ENCODE results near the gene FBXW2. TPM values are rescaled to one million over a fixed set of nuclear protein-coding genes. Genes with fewer than 3 reads are reported as not detected.
"Not testable (repeated sequence)": the region's sequence is repeated elsewhere in the genome, so short reads cannot be mapped to it uniquely, and the experiment has no call there.

The FBXW2 gene
- total RNA-seq, 2 experiments from 2014 or later = 70.2 to 72.5 TPM

- POLR2A ChIA-PET = no interaction called here
- no peak overlapping the region for H3K4me3 Mint-ChIP-seq
Observed at GRCh38 chr9:120808931-120809330, 15.7 kb upstream of the FBXW2 start.

GRCh38 chr9:120807607-120808379 is 14.6 kb upstream of the FBXW2 start:
- ChIA-PET POLR2A (no interaction called here), CTCF (no interaction called here)
- Mint-ChIP-seq H3K27me3 (no peaks in the 10 kb centered on the region), H3K27ac (no peak overlapping the region), H3K9me3 (peaks cover 51% of the 10 kb centered on the region), H3K4me1 (ENCODE audit: low read depth) (no peaks in the 10 kb centered on the region), H3K4me3 (no peak overlapping the region), H3K36me3 (peaks cover 42% of the 10 kb centered on the region)
- intact Hi-C loops (cut with micrococcal nuclease) = no loop called here
- DNase-seq = no peak

More at GRCh38 chr9:120808931-120809330, 15.7 kb upstream of the FBXW2 start:
- Mint-ChIP-seq H3K9me3 (peaks cover 51% of the 10 kb centered on the region), H3K36me3 (peaks cover 42% of the 10 kb centered on the region), H3K27ac (no peak overlapping the region), H3K4me1 (ENCODE audit: low read depth) (peaks cover 5% of the 10 kb centered on the region), H3K27me3 (no peaks in the 10 kb centered on the region)
- no peak for DNase-seq
- CTCF ChIA-PET = no interaction called here
- intact Hi-C loops (cut with micrococcal nuclease) = no loop called here

- Mint-ChIP-seq H3K36me3 (peaks cover 30% of the 10 kb centered on the region), H3K9me3 (peaks cover 44% of the 10 kb centered on the region)
- POLR2A ChIA-PET; CTCF ChIA-PET; intact Hi-C loops (cut with micrococcal nuclease); H3K27me3 Mint-ChIP-seq; H3K27ac Mint-ChIP-seq; H3K4me1 Mint-ChIP-seq (ENCODE audit: low read depth); H3K4me3 Mint-ChIP-seq; DNase-seq: not testable (repeated sequence)
Observed at GRCh38 chr9:120804784-120805363, 11.7 kb upstream of the FBXW2 start.

- ChIA-PET POLR2A (interaction anchor here (1.1 kb wide), 1 partner anchor 8 kb away, joined by 3 read pairs; the partner anchor contains the start of gene FBXW2), CTCF (no interaction called here)
- intact Hi-C loops (cut with micrococcal nuclease) = no loop called here
- DNase-seq = no peak
- no peak overlapping the region for H3K27ac Mint-ChIP-seq
- no peak overlapping the region for H3K4me3 Mint-ChIP-seq
- no peaks in the 10 kb centered on the region for H3K27me3 Mint-ChIP-seq
- peaks cover 16% of the 10 kb centered on the region for H3K9me3 Mint-ChIP-seq
- no peaks in the 10 kb centered on the region for H3K4me1 Mint-ChIP-seq (ENCODE audit: low read depth)
- H3K36me3 Mint-ChIP-seq = peaks cover 13% of the 10 kb centered on the region
Observed at GRCh38 chr9:120801441-120801840, 8.2 kb upstream of the FBXW2 start.

GRCh38 chr9:120791161-120791560 is 2.1 kb downstream of the FBXW2 start:
- POLR2A ChIA-PET = interaction anchor here (0.8 to 1.2 kb wide), 3 partner anchors 51 to 110 kb away, joined by 3 to 4 read pairs (median 3); partner anchors contain the start of gene PSMD5

GRCh38 chr9:120787933-120788332 is 5.3 kb downstream of the FBXW2 start:
- POLR2A ChIA-PET = no interaction called here
- CTCF ChIA-PET = no interaction called here
- no peaks in the 10 kb centered on the region for H3K27me3 Mint-ChIP-seq
- H3K4me3 Mint-ChIP-seq = no peak overlapping the region
- peak overlapping the region; percentile 3 for H3K27ac Mint-ChIP-seq
- no peaks in the 10 kb centered on the region for H3K9me3 Mint-ChIP-seq
- intact Hi-C loops (cut with micrococcal nuclease) = no loop called here
- H3K4me1 Mint-ChIP-seq (ENCODE audit: low read depth) = peaks cover 65% of the 10 kb centered on the region
- H3K36me3 Mint-ChIP-seq = peaks cover 33% of the 10 kb centered on the region
- no peak for DNase-seq

More at GRCh38 chr9:120791161-120791560, 2.1 kb downstream of the FBXW2 start:
- Mint-ChIP-seq H3K9me3 (no peaks in the 10 kb centered on the region), H3K27me3 (no peaks in the 10 kb centered on the region), H3K4me3 (peak overlapping the region; percentile 71), H3K36me3 (peaks cover 15% of the 10 kb centered on the region), H3K27ac (no peak overlapping the region), H3K4me1 (ENCODE audit: low read depth) (peaks cover 56% of the 10 kb centered on the region)
- CTCF ChIA-PET = interaction anchor here (1.0 to 1.2 kb wide), 3 partner anchors 55 to 281 kb away, joined by 3 read pairs; no protein-coding TSS in a partner anchor
- no peak for DNase-seq
- intact Hi-C loops (cut with micrococcal nuclease) = loop anchor here (5.0 kb wide), 2 partner anchors 34 to 411 kb away; partner anchors contain the start of gene RAB14

- no peak for DNase-seq
- intact Hi-C loops (cut with micrococcal nuclease) = no loop called here
- H3K36me3 Mint-ChIP-seq = peaks cover 38% of the 10 kb centered on the region
- no peak overlapping the region for H3K4me3 Mint-ChIP-seq
- H3K27me3 Mint-ChIP-seq = no peaks in the 10 kb centered on the region
- POLR2A ChIA-PET = no interaction called here
- peaks cover 48% of the 10 kb centered on the region for H3K4me1 Mint-ChIP-seq (ENCODE audit: low read depth)
- no peak overlapping the region for H3K27ac Mint-ChIP-seq
- CTCF ChIA-PET = interaction anchor here (1.1 kb wide), 1 partner anchor 28 kb away, joined by 5 read pairs; no protein-coding TSS in a partner anchor
- H3K9me3 Mint-ChIP-seq = no peaks in the 10 kb centered on the region
Observed at GRCh38 chr9:120783602-120784047, 9.6 kb downstream of the FBXW2 start.

GRCh38 chr9:120781236-120781635 is 12.0 kb downstream of the FBXW2 start:
- intact Hi-C loops (cut with micrococcal nuclease) = no loop called here
- DNase-seq = no peak
- ChIA-PET CTCF (no interaction called here), POLR2A (no interaction called here)
- peaks cover 37% of the 10 kb centered on the region for H3K36me3 Mint-ChIP-seq
- H3K4me3 Mint-ChIP-seq = no peak overlapping the region
- H3K27ac Mint-ChIP-seq = no peak overlapping the region
- no peaks in the 10 kb centered on the region for H3K9me3 Mint-ChIP-seq
- H3K4me1 Mint-ChIP-seq (ENCODE audit: low read depth) = peaks cover 31% of the 10 kb centered on the region
- no peaks in the 10 kb centered on the region for H3K27me3 Mint-ChIP-seq

GRCh38 chr9:120780367-120780766 is 12.8 kb downstream of the FBXW2 start:
- Mint-ChIP-seq H3K9me3 (no peaks in the 10 kb centered on the region), H3K4me3 (no peak overlapping the region), H3K36me3 (peaks cover 36% of the 10 kb centered on the region), H3K27ac (no peak overlapping the region), H3K4me1 (ENCODE audit: low read depth) (peaks cover 25% of the 10 kb centered on the region), H3K27me3 (no peaks in the 10 kb centered on the region)
- CTCF ChIA-PET = interaction anchor here (0.7 to 1.1 kb wide), 2 partner anchors 161 to 457 kb away, joined by 3 read pairs; no protein-coding TSS in a partner anchor
- no peak for DNase-seq
- POLR2A ChIA-PET = no interaction called here
- intact Hi-C loops (cut with micrococcal nuclease) = no loop called here

GRCh38 chr9:120779227-120779626 is 14.0 kb downstream of the FBXW2 start:
- no peak for DNase-seq
- H3K4me3 Mint-ChIP-seq = no peak overlapping the region
- no peak overlapping the region for H3K27ac Mint-ChIP-seq
- H3K27me3 Mint-ChIP-seq = no peaks in the 10 kb centered on the region
- peaks cover 41% of the 10 kb centered on the region for H3K36me3 Mint-ChIP-seq
- ChIA-PET CTCF (interaction anchor here (1.1 kb wide), 1 partner anchor 159 kb away, joined by 3 read pairs; no protein-coding TSS in a partner anchor), POLR2A (no interaction called here)
- intact Hi-C loops (cut with micrococcal nuclease) = no loop called here
- H3K4me1 Mint-ChIP-seq (ENCODE audit: low read depth) = peaks cover 20% of the 10 kb centered on the region
- H3K9me3 Mint-ChIP-seq = no peaks in the 10 kb centered on the region

GRCh38 chr9:120778758-120779157 is 14.5 kb downstream of the FBXW2 start:
- ChIA-PET CTCF (no interaction called here), POLR2A (interaction anchor here (0.6 kb wide), 1 partner anchor 69 kb away, joined by 3 read pairs; no protein-coding TSS in a partner anchor)
- intact Hi-C loops (cut with micrococcal nuclease) = no loop called here
- H3K27ac Mint-ChIP-seq = no peak overlapping the region
- no peak overlapping the region for H3K4me3 Mint-ChIP-seq
- peaks cover 37% of the 10 kb centered on the region for H3K36me3 Mint-ChIP-seq
- no peak for DNase-seq
- no peaks in the 10 kb centered on the region for H3K27me3 Mint-ChIP-seq
- no peaks in the 10 kb centered on the region for H3K9me3 Mint-ChIP-seq
- peaks cover 15% of the 10 kb centered on the region for H3K4me1 Mint-ChIP-seq (ENCODE audit: low read depth)

- Mint-ChIP-seq H3K4me1 (ENCODE audit: low read depth) (peaks cover 12% of the 10 kb centered on the region), H3K36me3 (peaks cover 38% of the 10 kb centered on the region), H3K9me3 (no peaks in the 10 kb centered on the region), H3K4me3 (no peak overlapping the region), H3K27ac (no peak overlapping the region), H3K27me3 (no peaks in the 10 kb centered on the region)
- no peak for DNase-seq
- POLR2A ChIA-PET = no interaction called here
- CTCF ChIA-PET = no interaction called here
- intact Hi-C loops (cut with micrococcal nuclease) = no loop called here
Observed at GRCh38 chr9:120777229-120777628, 16.0 kb downstream of the FBXW2 start.

Measured in activated CD4-positive, alpha-beta memory T cell treated with anti-CD3 and anti-CD28 coated beads for 36 hours (primary cell).